KMS-11 (cell line): ENCODE data around the gene FZD2.

ENCODE experiments used
- H2AFZ ChIP-seq: fragments of 200-600 bp; sonication (generic); 2 replicates; pipeline ENCODE4 v1.6.1; 2016; ENCODE audit warnings: antibody characterized with exemption, mixed run types, low read depth
- H3K27ac ChIP-seq: fragments of 200-600 bp; sonication (generic); 2 replicates; pipeline ENCODE4 v1.6.1; 2016; ENCODE audit warnings: mild to moderate bottlenecking, mixed run types
- H3K27me3 ChIP-seq: fragments of 200-600 bp; sonication (generic); 2 replicates; pipeline ENCODE4 v1.6.1; 2017; ENCODE audit warnings: mild to moderate bottlenecking, low read depth, mixed run types, moderate library complexity; ENCODE audit not compliant: insufficient read depth
- H3K36me3 ChIP-seq: fragments of 200-600 bp; sonication (generic); 2 replicates; pipeline ENCODE4 v1.6.1; 2017; ENCODE audit warnings: mild to moderate bottlenecking, mixed run types; ENCODE audit not compliant: insufficient read depth
- H3K4me1 ChIP-seq: fragments of 200-600 bp; sonication (generic); 2 replicates; pipeline ENCODE4 v1.6.1; 2016; ENCODE audit warnings: mild to moderate bottlenecking, low read depth, mixed run types; ENCODE audit not compliant: poor library complexity, severe bottlenecking
- H3K4me2 ChIP-seq: fragments of 200-600 bp; sonication (generic); 2 replicates; pipeline ENCODE4 v1.7.0; 2016; ENCODE audit warnings: mild to moderate bottlenecking, mixed run types
- H3K4me3 ChIP-seq: fragments of 200-600 bp; sonication (generic); IDR thresholded peaks from 2 replicates; pipeline ENCODE4 v1.6.1; 2017; ENCODE audit warnings: low read depth, low read length, mixed read lengths; ENCODE audit not compliant: insufficient read depth
- H3K79me2 ChIP-seq: fragments of 200-600 bp; sonication (generic); 2 replicates; pipeline ENCODE4 v1.6.1; 2016; ENCODE audit warnings: low read depth, mixed run types; ENCODE audit not compliant: insufficient read depth
- H3K9ac ChIP-seq: fragments of 200-600 bp; sonication (generic); 2 replicates; pipeline ENCODE4 v1.6.1; 2016; ENCODE audit warnings: mild to moderate bottlenecking, mixed run types
- H4K20me1 ChIP-seq: fragments of 200-600 bp; sonication (generic); 2 replicates; pipeline ENCODE4 v1.6.1; 2016; ENCODE audit warnings: mild to moderate bottlenecking, mixed run types; ENCODE audit not compliant: insufficient read depth
- CTCF ChIP-seq: fragments of 200-600 bp; sonication (generic); conservative IDR thresholded peaks from 2 replicates; pipeline ENCODE4 v1.6.1; 2017; ENCODE audit warnings: low read depth, mild to moderate bottlenecking, antibody characterized with exemption, low read length, moderate library complexity, mixed read lengths

Gene FZD2

GRCh38 chr17:44598932-44599297, 41.6 kb downstream of the FZD2 start:
- H3K4me1 ChIP-seq: no peaks in the 10 kb centered on the region
- no peak overlapping the region for H2AFZ ChIP-seq
- H3K27me3 ChIP-seq: no peaks in the 10 kb centered on the region; the same call in 1 of the 2 replicates
- no peak overlapping the region for H3K4me2 ChIP-seq
- H3K27ac ChIP-seq: no peak overlapping the region
- no peak overlapping the region for H3K9ac ChIP-seq
- no peaks in the 10 kb centered on the region for H3K36me3 ChIP-seq
- no peak overlapping the region for H3K4me3 ChIP-seq
- H4K20me1 ChIP-seq: no peaks in the 10 kb centered on the region
- no peak for TF ChIP-seq CTCF
- H3K79me2 ChIP-seq: no peaks in the 10 kb centered on the region

GRCh38 chr17:44599298-44600175, 42.3 kb downstream of the FZD2 start:
- no peaks in the 10 kb centered on the region for H3K79me2 ChIP-seq
- no peaks in the 10 kb centered on the region for H3K4me1 ChIP-seq
- TF ChIP-seq CTCF: no peak
- H2AFZ ChIP-seq: no peak overlapping the region
- no peak overlapping the region for H3K27ac ChIP-seq
- H3K36me3 ChIP-seq: no peaks in the 10 kb centered on the region
- no peak overlapping the region for H3K4me3 ChIP-seq
- H3K4me2 ChIP-seq: no peak overlapping the region
- H4K20me1 ChIP-seq: no peaks in the 10 kb centered on the region
- H3K9ac ChIP-seq: no peak overlapping the region
- no peaks in the 10 kb centered on the region for H3K27me3 ChIP-seq

GRCh38 chr17:44601539-44601938, 44.3 kb downstream of the FZD2 start:
- H3K4me1 ChIP-seq: no peaks in the 10 kb centered on the region
- no peak overlapping the region for H2AFZ ChIP-seq
- H3K27ac ChIP-seq: no peak overlapping the region
- H4K20me1 ChIP-seq: no peaks in the 10 kb centered on the region
- H3K36me3 ChIP-seq: no peaks in the 10 kb centered on the region
- H3K4me2 ChIP-seq: no peak overlapping the region
- no peak overlapping the region for H3K4me3 ChIP-seq
- no peak overlapping the region for H3K9ac ChIP-seq
- no peaks in the 10 kb centered on the region for H3K79me2 ChIP-seq
- no peak for TF ChIP-seq CTCF
- no peaks in the 10 kb centered on the region; the same call in 1 of the 2 replicates for H3K27me3 ChIP-seq

GRCh38 chr17:44601973-44602372, 44.7 kb downstream of the FZD2 start:
- Histone ChIP-seq H3K27ac (no peak overlapping the region), H3K4me2 (no peak overlapping the region), H4K20me1 (no peaks in the 10 kb centered on the region), H3K36me3 (no peaks in the 10 kb centered on the region), H3K9ac (no peak overlapping the region), H3K4me1 (no peaks in the 10 kb centered on the region), H3K27me3 (no peaks in the 10 kb centered on the region; the same call in 1 of the 2 replicates), H3K79me2 (no peaks in the 10 kb centered on the region), H2AFZ (no peak overlapping the region), H3K4me3 (no peak overlapping the region)
- TF ChIP-seq CTCF: no peak
